ENCODE data around the gene JAM2. TPM values are rescaled to one million over a fixed set of nuclear protein-coding genes. Genes with fewer than 3 reads are reported as not detected.

JAM2 gene
- polyA plus RNA-seq, 2 of the 4 experiments (the other 2 are of a cell fraction) = 0.01 TPM

DNA sequence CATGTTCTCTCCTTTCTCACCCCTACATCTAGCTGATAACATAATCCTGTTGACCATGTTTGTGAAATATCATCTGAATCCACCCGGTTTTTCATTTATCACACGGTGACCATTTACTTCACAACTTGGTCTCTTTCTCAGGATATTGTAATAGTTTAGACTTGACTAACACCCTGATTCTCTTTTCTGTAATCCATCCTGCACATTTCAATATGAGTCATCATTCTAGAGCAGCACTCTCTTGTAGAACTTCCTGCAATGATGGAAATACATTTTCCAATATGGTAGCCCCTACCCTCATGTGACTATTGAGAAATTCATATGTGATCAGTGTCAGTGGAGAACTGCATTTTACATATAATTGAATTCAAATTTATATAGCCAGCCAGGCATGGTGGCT is 2.3 kb upstream of the JAM2 start:
- FAIRE-seq (no peak), DNase-seq (ENCODE audit: low read depth in 1 of 2, low spot score in 1 of 2) (no peak), ATAC-seq (no peak)
- Histone ChIP-seq H3K27ac (no peak overlapping the region), H3K9me3 (no peaks in the 10 kb centered on the region), H3K4me2 (no peak overlapping the region), H3K4me1 (peaks cover 4% of the 10 kb centered on the region; the same call in 1 of the 3 replicates), H3K4me3 (no peak overlapping the region)
- POLR2A ChIA-PET = no interaction called here
- CTCF ChIA-PET = interaction anchor here (2.9 kb wide), 1 partner anchor 28 kb away, joined by 11 read pairs; no protein-coding TSS in a partner anchor
- 26% methylated on average over 2 of the region's 2 CpGs for WGBS (ENCODE audit: missing lambda C conversion rate)
- TF ChIP-seq, protein P1, sequence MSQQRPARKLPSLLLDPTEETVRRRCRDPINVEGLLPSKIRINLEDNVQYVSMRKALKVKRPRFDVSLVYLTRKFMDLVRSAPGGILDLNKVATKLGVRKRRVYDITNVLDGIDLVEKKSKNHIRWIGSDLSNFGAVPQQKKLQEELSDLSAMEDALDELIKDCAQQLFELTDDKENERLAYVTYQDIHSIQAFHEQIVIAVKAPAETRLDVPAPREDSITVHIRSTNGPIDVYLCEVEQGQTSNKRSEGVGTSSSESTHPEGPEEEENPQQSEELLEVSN (IDR thresholded peaks at IDR 0.05; ENCODE audit: borderline replicate concordance, low read depth) = no peak
- TF ChIP-seq ZNF302 (CRISPR knock-in tag; IDR thresholded peaks at IDR 0.05) (no peak), HOXB13 (CRISPR knock-in tag; IDR thresholded peaks at IDR 0.05; ENCODE audit: low read depth) (no peak), POLR2AphosphoS2 (conservative IDR thresholded peaks at IDR 0.05; ENCODE audit: low read length) (no peak), EP300 (IDR thresholded peaks at IDR 0.05) (no peak), NFE2L2 (conservative IDR thresholded peaks at IDR 0.05; ENCODE audit: low read length) (no peak), TP53 (CRISPR knock-in tag; IDR thresholded peaks at IDR 0.05) (no peak), HDAC2 (IDR thresholded peaks at IDR 0.05) (no peak), RAD21 (conservative IDR thresholded peaks at IDR 0.05 in 1 of 2, IDR thresholded peaks at IDR 0.05 in 1 of 2) (no peak), GATA3 (IDR thresholded peaks at IDR 0.05; ENCODE audit: borderline replicate concordance) (no peak), RFX5 (IDR thresholded peaks at IDR 0.05) (no peak), FOSL2 (IDR thresholded peaks at IDR 0.05) (no peak), FOSL2 (CRISPR knock-in tag; IDR thresholded peaks at IDR 0.05) (no peak), JUN (IDR thresholded peaks at IDR 0.05) (no peak)
- TF ChIP-seq, protein P2, sequence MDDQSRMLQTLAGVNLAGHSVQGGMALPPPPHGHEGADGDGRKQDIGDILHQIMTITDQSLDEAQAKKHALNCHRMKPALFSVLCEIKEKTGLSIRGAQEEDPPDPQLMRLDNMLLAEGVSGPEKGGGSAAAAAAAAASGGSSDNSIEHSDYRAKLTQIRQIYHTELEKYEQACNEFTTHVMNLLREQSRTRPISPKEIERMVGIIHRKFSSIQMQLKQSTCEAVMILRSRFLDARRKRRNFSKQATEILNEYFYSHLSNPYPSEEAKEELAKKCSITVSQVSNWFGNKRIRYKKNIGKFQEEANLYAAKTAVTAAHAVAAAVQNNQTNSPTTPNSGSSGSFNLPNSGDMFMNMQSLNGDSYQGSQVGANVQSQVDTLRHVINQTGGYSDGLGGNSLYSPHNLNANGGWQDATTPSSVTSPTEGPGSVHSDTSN (IDR thresholded peaks at IDR 0.05) = no peak
- TF ChIP-seq, protein P3, sequence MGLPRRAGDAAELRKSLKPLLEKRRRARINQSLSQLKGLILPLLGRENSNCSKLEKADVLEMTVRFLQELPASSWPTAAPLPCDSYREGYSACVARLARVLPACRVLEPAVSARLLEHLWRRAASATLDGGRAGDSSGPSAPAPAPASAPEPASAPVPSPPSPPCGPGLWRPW (IDR thresholded peaks at IDR 0.05) = no peak
- TF ChIP-seq, protein P4, sequence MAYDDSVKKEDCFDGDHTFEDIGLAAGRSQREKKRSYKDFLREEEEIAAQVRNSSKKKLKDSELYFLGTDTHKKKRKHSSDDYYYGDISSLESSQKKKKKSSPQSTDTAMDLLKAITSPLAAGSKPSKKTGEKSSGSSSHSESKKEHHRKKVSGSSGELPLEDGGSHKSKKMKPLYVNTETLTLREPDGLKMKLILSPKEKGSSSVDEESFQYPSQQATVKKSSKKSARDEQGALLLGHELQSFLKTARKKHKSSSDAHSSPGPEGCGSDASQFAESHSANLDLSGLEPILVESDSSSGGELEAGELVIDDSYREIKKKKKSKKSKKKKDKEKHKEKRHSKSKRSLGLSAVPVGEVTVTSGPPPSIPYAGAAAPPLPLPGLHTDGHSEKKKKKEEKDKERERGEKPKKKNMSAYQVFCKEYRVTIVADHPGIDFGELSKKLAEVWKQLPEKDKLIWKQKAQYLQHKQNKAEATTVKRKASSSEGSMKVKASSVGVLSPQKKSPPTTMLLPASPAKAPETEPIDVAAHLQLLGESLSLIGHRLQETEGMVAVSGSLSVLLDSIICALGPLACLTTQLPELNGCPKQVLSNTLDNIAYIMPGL (CRISPR knock-in tag; IDR thresholded peaks at IDR 0.05; ENCODE audit: borderline replicate concordance) = no peak

DNA sequence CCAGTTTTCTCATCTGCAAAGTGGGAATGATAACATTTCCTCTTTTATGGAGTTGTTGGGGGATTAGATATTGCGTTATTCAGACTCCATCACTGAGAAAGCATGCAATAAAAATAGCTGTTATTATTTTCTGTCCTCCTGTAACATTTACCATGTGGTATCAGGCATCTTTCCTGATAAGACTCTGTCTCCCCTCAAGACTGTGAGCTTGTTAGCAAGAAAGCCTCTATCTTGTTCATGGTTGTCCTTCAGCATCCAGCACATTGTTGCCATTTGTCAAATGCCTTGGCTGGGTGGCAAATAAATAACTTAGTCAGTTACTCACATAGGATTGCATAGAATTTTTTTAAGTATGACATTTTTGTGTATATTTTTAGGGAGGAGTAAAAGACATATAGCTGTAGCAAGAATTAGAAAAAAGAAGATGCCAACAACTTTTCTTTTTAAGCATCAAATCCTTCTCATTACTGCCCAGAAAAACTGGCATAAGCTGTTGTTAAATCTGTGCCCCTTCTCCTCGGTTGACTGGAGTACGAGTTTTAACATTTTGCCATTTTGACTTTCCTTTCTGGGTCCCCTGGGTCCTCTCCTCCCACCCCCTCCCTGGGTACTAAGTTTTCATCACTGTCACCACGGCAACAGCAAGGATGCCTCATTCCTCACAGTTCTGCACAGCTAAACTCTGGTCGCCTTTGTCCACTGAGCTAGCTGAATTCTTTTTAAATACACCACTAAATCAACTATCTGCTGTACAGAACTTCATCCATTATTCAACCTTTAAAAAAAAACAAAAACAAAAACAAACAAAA is 1.0 kb upstream of the JAM2 start:
- CTCF ChIA-PET = interaction anchor here (1.5 to 2.9 kb wide), 2 partner anchors 30 to 74 kb away, joined by 3 to 11 read pairs; no protein-coding TSS in a partner anchor
- Histone ChIP-seq H3K4me1 (peaks cover 4% of the 10 kb centered on the region; the same call in 1 of the 3 replicates), H3K4me3 (no peak overlapping the region), H3K27ac (no peak overlapping the region), H3K9me3 (no peaks in the 10 kb centered on the region), H3K4me2 (no peak overlapping the region)
- no peak for FAIRE-seq
- no peak for DNase-seq (ENCODE audit: low read depth in 1 of 2, low spot score in 1 of 2)
- 52% methylated on average over 4 of the region's 5 CpGs for WGBS (ENCODE audit: missing lambda C conversion rate)
- POLR2A ChIA-PET = no interaction called here
- no peak for ATAC-seq
- TF ChIP-seq FOSL2 (IDR thresholded peaks at IDR 0.05) (no peak), FOSL2 (CRISPR knock-in tag; IDR thresholded peaks at IDR 0.05) (no peak), EHF (CRISPR knock-in tag; IDR thresholded peaks at IDR 0.05) (no peak), BHLHE40 (IDR thresholded peaks at IDR 0.05; ENCODE audit: low read depth, low read length) (no peak), NPAS2 (CRISPR knock-in tag; IDR thresholded peaks at IDR 0.05; ENCODE audit: borderline replicate concordance) (no peak), ZSCAN20 (CRISPR knock-in tag; IDR thresholded peaks at IDR 0.05) (no peak), RARB (CRISPR knock-in tag; IDR thresholded peaks at IDR 0.05) (no peak), RNF2 (IDR thresholded peaks at IDR 0.05; ENCODE audit: borderline replicate concordance, low read depth) (no peak)
- TF ChIP-seq, protein P5, sequence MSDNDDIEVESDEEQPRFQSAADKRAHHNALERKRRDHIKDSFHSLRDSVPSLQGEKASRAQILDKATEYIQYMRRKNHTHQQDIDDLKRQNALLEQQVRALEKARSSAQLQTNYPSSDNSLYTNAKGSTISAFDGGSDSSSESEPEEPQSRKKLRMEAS (IDR thresholded peaks at IDR 0.05) = no peak
- TF ChIP-seq, protein P6, sequence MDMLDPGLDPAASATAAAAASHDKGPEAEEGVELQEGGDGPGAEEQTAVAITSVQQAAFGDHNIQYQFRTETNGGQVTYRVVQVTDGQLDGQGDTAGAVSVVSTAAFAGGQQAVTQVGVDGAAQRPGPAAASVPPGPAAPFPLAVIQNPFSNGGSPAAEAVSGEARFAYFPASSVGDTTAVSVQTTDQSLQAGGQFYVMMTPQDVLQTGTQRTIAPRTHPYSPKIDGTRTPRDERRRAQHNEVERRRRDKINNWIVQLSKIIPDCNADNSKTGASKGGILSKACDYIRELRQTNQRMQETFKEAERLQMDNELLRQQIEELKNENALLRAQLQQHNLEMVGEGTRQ (IDR thresholded peaks at IDR 0.05) = no peak
